Thyroid gland (tissue), 4 donors: Measurements from ENCODE around the gene PAX5. TPM values are rescaled to one million over a fixed set of nuclear protein-coding genes. Genes with fewer than 3 reads are reported as not detected.

Experiments used
- DNase-seq, 2 donors: peaks; one replicate each; pipeline ENCODE4 v3.0.0-alpha.2; 2019
- H3K27ac ChIP-seq, 3 donors: fragments of 200-600 bp; sonication (generic); 1 replicate in 2 of 3; 2 replicates in 1 of 3; pipeline ENCODE4 v1.5.1; 2016 to 2019; ENCODE audit warnings: mild to moderate bottlenecking in 1 of 3, moderate library complexity in 1 of 3
- H3K27me3 ChIP-seq: fragments of 200-600 bp; sonication (generic); one replicate; pipeline ENCODE4 v1.5.1; 2019
- H3K36me3 ChIP-seq, 2 donors: fragments of 200-600 bp; sonication (generic); one replicate each; pipeline ENCODE4 v1.5.1; 2016 to 2019
- H3K4me1 ChIP-seq, 2 donors: fragments of 200-600 bp; sonication (generic); one replicate each; pipeline ENCODE4 v1.5.1; 2017 to 2019
- H3K4me3 ChIP-seq, 3 donors: fragments of 200-600 bp; sonication (generic); replicated peaks in 1 of 3; 1 replicate in 2 of 3; 2 replicates in 1 of 3; pipeline ENCODE4 v1.5.1; 2016; ENCODE audit warnings: mild to moderate bottlenecking in 1 of 3
- H3K9me3 ChIP-seq: fragments of 200-600 bp; sonication (generic); one replicate; pipeline ENCODE4 v1.5.1; 2017
- CTCF ChIP-seq, 6 experiments: fragments of 200-600 bp in 3 of 6; fragments of 450-650 bp in 3 of 6; sonication (generic) in 3 of 6; IDR thresholded peaks; one replicate each; pipeline ENCODE4 v1.5.1; 2016 to 2019; ENCODE audit warnings: antibody characterized with exemption in 6 of 6, mild to moderate bottlenecking in 2 of 6, inconsistent platforms in 1 of 6, moderate library complexity in 1 of 6
- POLR2A ChIP-seq, 2 donors: fragments of 450-650 bp; IDR thresholded peaks; one replicate each; pipeline ENCODE4 v1.6.1; 2017; ENCODE audit warnings: antibody characterized with exemption in 2 of 2, mild to moderate bottlenecking in 2 of 2, moderate library complexity in 1 of 2
- WGBS, 2 donors: methylation state at CpG; one replicate each; pipeline ENCODE4 v1.1.5; 2017; 5-methylcytosine and 5-hydroxymethylcytosine counted together
- intact Hi-C: fragments of 100-400 bp; cut with DNase I; formaldehyde crosslinking; loops from one replicate; pipeline ENCODE4 v1.15.1; 2023
- total RNA-seq, 4 donors: library from RNA; depleted of rRNA; stranded (reverse); fragments of >200 nt; gene quantifications; one replicate each; pipeline ENCODE4 v1.2.3, GENCODE V29; 2016

The PAX5 gene
- total RNA-seq, 4 donors from 2014 or later: 0.68 TPM; not detected in 3

- no peaks in the 10 kb centered on the region for H3K27me3 ChIP-seq
- H3K27ac ChIP-seq: no peak overlapping the region
- no peaks in the 10 kb centered on the region for H3K36me3 ChIP-seq
- no peaks in the 10 kb centered on the region for H3K4me1 ChIP-seq
- no peak for DNase-seq
- H3K9me3 ChIP-seq: no peaks in the 10 kb centered on the region
- intact Hi-C loops: no loop called here
- 68 to 84% methylated on average over 8 of the region's 8 CpGs for WGBS, 2 donors
- H3K4me3 ChIP-seq: no peak overlapping the region
- TF ChIP-seq POLR2A (IDR thresholded peaks at IDR 0.05) (no peak), CTCF (IDR thresholded peaks at IDR 0.05) (no peak)
These were observed 140.2 kb downstream of the PAX5 start for GRCh38 chr9:36893911-36894310.

- Histone ChIP-seq H3K4me3 (no peak overlapping the region), H3K4me1 (no peaks in the 10 kb centered on the region), H3K27ac (no peak overlapping the region), H3K9me3 (no peaks in the 10 kb centered on the region), H3K36me3 (no peaks in the 10 kb centered on the region), H3K27me3 (no peaks in the 10 kb centered on the region)
- WGBS, 2 donors: 73% methylated on average over 8 of the region's 8 CpGs
- intact Hi-C loops: no loop called here
- no peak for DNase-seq
- TF ChIP-seq POLR2A (IDR thresholded peaks at IDR 0.05) (no peak), CTCF (IDR thresholded peaks at IDR 0.05) (no peak)
These were observed 140.9 kb downstream of the PAX5 start for GRCh38 chr9:36893184-36893583.

- no peak for TF ChIP-seq CTCF (IDR thresholded peaks at IDR 0.05)
- no peak for TF ChIP-seq POLR2A (IDR thresholded peaks at IDR 0.05)
- WGBS, 2 donors: 49 to 59% methylated on average over 4 of the region's 4 CpGs
- Histone ChIP-seq H3K27me3 (no peaks in the 10 kb centered on the region), H3K27ac (no peak overlapping the region), H3K4me3 (no peak overlapping the region), H3K4me1 (no peaks in the 10 kb centered on the region), H3K36me3 (no peaks in the 10 kb centered on the region), H3K9me3 (no peaks in the 10 kb centered on the region)
- DNase-seq: no peak
- intact Hi-C loops: no loop called here
These were observed 141.8 kb downstream of the PAX5 start for GRCh38 chr9:36892279-36892678.

- H3K9me3 ChIP-seq: no peaks in the 10 kb centered on the region
- intact Hi-C loops: no loop called here
- no peak for TF ChIP-seq POLR2A (IDR thresholded peaks at IDR 0.05)
- no peak for TF ChIP-seq CTCF (IDR thresholded peaks at IDR 0.05)
- no peaks in the 10 kb centered on the region for H3K4me1 ChIP-seq
- WGBS, 2 donors: 50 to 51% methylated on average over 13 of the region's 13 CpGs
- DNase-seq: no peak
- no peaks in the 10 kb centered on the region for H3K36me3 ChIP-seq
- no peaks in the 10 kb centered on the region for H3K27me3 ChIP-seq
- no peak overlapping the region for H3K27ac ChIP-seq
- H3K4me3 ChIP-seq: no peak overlapping the region
These were observed 142.7 kb downstream of the PAX5 start for GRCh38 chr9:36891341-36891811.

- Histone ChIP-seq H3K9me3 (no peaks in the 10 kb centered on the region), H3K27ac (no peak overlapping the region), H3K4me3 (no peak overlapping the region), H3K4me1 (no peaks in the 10 kb centered on the region), H3K36me3 (no peaks in the 10 kb centered on the region), H3K27me3 (no peaks in the 10 kb centered on the region)
- no peak for DNase-seq
- no peak for TF ChIP-seq POLR2A (IDR thresholded peaks at IDR 0.05)
- no peak for TF ChIP-seq CTCF (IDR thresholded peaks at IDR 0.05)
- WGBS, 2 donors: 40 to 47% methylated on average over 6 of the region's 6 CpGs
- intact Hi-C loops: no loop called here
These were observed 144.2 kb downstream of the PAX5 start for GRCh38 chr9:36889844-36890243.
